Body of pancreas (tissue), 4 donors: ENCODE data around the gene PRSS38. TPM values are rescaled to one million over a fixed set of nuclear protein-coding genes. Genes with fewer than 3 reads are reported as not detected.
A peak's percentile ranks its signal among the peaks of the same experiment; 100 is the strongest.

Experiments
- ATAC-seq: fragments of 150-250 bp; one replicate; pipeline ENCODE4 v1.9.1; 2016
- DNase-seq, 4 donors: peaks; one replicate each; pipeline ENCODE4 v3.0.0-alpha.2; 2019
- H3K27ac ChIP-seq, 4 donors: fragments of 200-600 bp; sonication (generic); 1 replicate in 3 of 4; 2 replicates in 1 of 4; pipeline versions ENCODE4 v1.5.1 to v1.6.1; 2016 to 2019; ENCODE audit warnings: mild to moderate bottlenecking in 1 of 4, mixed read lengths in 1 of 4, moderate library complexity in 1 of 4
- H3K27me3 ChIP-seq, 2 donors: fragments of 200-600 bp; sonication (generic); one replicate each; pipeline ENCODE4 v1.6.0; 2016; ENCODE audit warnings: mild to moderate bottlenecking in 1 of 2
- H3K36me3 ChIP-seq, 2 donors: fragments of 200-600 bp; sonication (generic); replicated peaks in 1 of 2; 2 replicates each; pipeline ENCODE4 v1.5.1; 2016; ENCODE audit warnings: low read depth in 2 of 2; ENCODE audit not compliant: insufficient read depth in 1 of 2
- H3K4me1 ChIP-seq: fragments of 200-600 bp; sonication (generic); one replicate; pipeline ENCODE4 v1.6.0; 2016
- H3K4me3 ChIP-seq, 2 donors: fragments of 200-600 bp; sonication (generic); 1 replicate in 1 of 2; 2 replicates in 1 of 2; pipeline ENCODE4 v1.5.1; 2016 to 2019
- H3K9me3 ChIP-seq, 3 donors: fragments of 200-600 bp; sonication (generic); 1 replicate in 2 of 3; 2 replicates in 1 of 3; pipeline ENCODE4 v1.5.1; 2016
- CTCF ChIP-seq, 7 experiments: fragments of 450-650 bp in 4 of 7; fragments of 200-600 bp in 3 of 7; sonication (generic) in 3 of 7; IDR thresholded peaks; one replicate each; pipeline ENCODE4 v1.5.1; 2016 to 2019; ENCODE audit warnings: antibody characterized with exemption in 7 of 7
- POLR2A ChIP-seq, 3 donors: fragments of 450-650 bp; IDR thresholded peaks; one replicate each; pipeline ENCODE4 v1.6.1; 2016; ENCODE audit warnings: antibody characterized with exemption in 3 of 3, mild to moderate bottlenecking in 2 of 3
- WGBS, 2 donors: methylation state at CpG; one replicate each; pipeline ENCODE4 v1.1.5; 2017; 5-methylcytosine and 5-hydroxymethylcytosine counted together
- intact Hi-C: fragments of 100-400 bp; cut with DNase I; formaldehyde crosslinking; loops from one replicate; pipeline ENCODE4 v1.15.1; 2023
- total RNA-seq, 2 donors: library from RNA; depleted of rRNA; stranded (reverse); fragments of >200 nt; gene quantifications; one replicate each; pipeline ENCODE4 v1.1.0, GENCODE V29; 2016

The PRSS38 gene
- total RNA-seq, 2 donors from 2014 or later: not detected

- peaks cover 17% of the 10 kb centered on the region for H3K4me1 ChIP-seq
- no peaks in the 10 kb centered on the region for H3K36me3 ChIP-seq
- no peaks in the 10 kb centered on the region for H3K9me3 ChIP-seq
- no peak overlapping the region for H3K27ac ChIP-seq
- no peaks in the 10 kb centered on the region for H3K27me3 ChIP-seq
- no peak for TF ChIP-seq CTCF (IDR thresholded peaks at IDR 0.05)
- no peak for TF ChIP-seq POLR2A (IDR thresholded peaks at IDR 0.05)
- intact Hi-C loops: no loop called here
- H3K4me3 ChIP-seq: no peak overlapping the region
- ATAC-seq (no peak), DNase-seq (peak in 3 of 4 donors; percentile 4 to 7 (median 5))
- WGBS, 2 donors: 81 to 93% methylated on average over 5 to 18 of the region's 19 CpGs
Measured at GRCh38 chr1:227891223-227891954, 75.9 kb downstream of the PRSS38 start.

GRCh38 chr1:227891955-227892488 lies 76.5 kb downstream of the PRSS38 start:
- WGBS, 2 donors: 94 to 95% methylated on average over 6 of the region's 6 CpGs
- ATAC-seq: no peak
- H3K9me3 ChIP-seq: no peaks in the 10 kb centered on the region
- H3K4me1 ChIP-seq: peaks cover 11% of the 10 kb centered on the region
- DNase-seq: peak in 2 of 4 donors; percentile 1 to 7
- H3K36me3 ChIP-seq: no peaks in the 10 kb centered on the region
- no peak for TF ChIP-seq CTCF (IDR thresholded peaks at IDR 0.05)
- no peak for TF ChIP-seq POLR2A (IDR thresholded peaks at IDR 0.05)
- no peak overlapping the region for H3K4me3 ChIP-seq
- no peaks in the 10 kb centered on the region for H3K27me3 ChIP-seq
- no peak overlapping the region for H3K27ac ChIP-seq
- intact Hi-C loops: no loop called here

- ATAC-seq: no peak
- TF ChIP-seq POLR2A (IDR thresholded peaks at IDR 0.05) (no peak), CTCF (IDR thresholded peaks at IDR 0.05) (no peak)
- 78 to 81% methylated on average over 16 of the region's 17 CpGs for WGBS, 2 donors
- Histone ChIP-seq H3K36me3 (no peaks in the 10 kb centered on the region), H3K4me3 (no peak overlapping the region), H3K9me3 (no peaks in the 10 kb centered on the region), H3K27me3 (no peaks in the 10 kb centered on the region), H3K4me1 (peaks cover 5% of the 10 kb centered on the region), H3K27ac (no peak overlapping the region)
- intact Hi-C loops: no loop called here
- DNase-seq: peak in 2 of 4 donors; percentile 3 to 5
Measured at GRCh38 chr1:227892489-227893299, 77.2 kb downstream of the PRSS38 start.

GRCh38 chr1:227893300-227893948 lies 77.9 kb downstream of the PRSS38 start:
- Histone ChIP-seq H3K27ac (no peak overlapping the region), H3K4me1 (peaks cover 5% of the 10 kb centered on the region), H3K36me3 (no peaks in the 10 kb centered on the region), H3K4me3 (no peak overlapping the region), H3K9me3 (no peaks in the 10 kb centered on the region), H3K27me3 (no peaks in the 10 kb centered on the region)
- TF ChIP-seq POLR2A (IDR thresholded peaks at IDR 0.05): no peak
- TF ChIP-seq CTCF (IDR thresholded peaks at IDR 0.05): no peak
- intact Hi-C loops: no loop called here
- 84 to 100% methylated on average over 2 to 9 of the region's 9 CpGs for WGBS, 2 donors
- ATAC-seq (no peak), DNase-seq (peak; percentile 1 to 8 (median 4))
